ENCODE measurements around the gene ST3GAL6.

ST3GAL6 gene

GRCh38 chr3:98778383-98778782 is 15.2 kb downstream of the ST3GAL6 start:
- peak; percentile 61 for DNase-seq

- peak; percentile 99 for DNase-seq
Measured at GRCh38 chr3:98778852-98779413, 15.8 kb downstream of the ST3GAL6 start.

GRCh38 chr3:98779541-98780335 is 16.6 kb downstream of the ST3GAL6 start:
- peak; percentile 44 for DNase-seq

GRCh38 chr3:98780343-98780742 is 17.2 kb downstream of the ST3GAL6 start:
- DNase-seq, result peak; percentile 41

- DNase-seq, result no peak
Measured at GRCh38 chr3:98782824-98783500, 19.8 kb downstream of the ST3GAL6 start.

- DNase-seq, result no peak
Measured at GRCh38 chr3:98784042-98784441, 20.9 kb downstream of the ST3GAL6 start.

- peak; percentile 91 for DNase-seq
Measured at GRCh38 chr3:98784666-98785600, 21.8 kb downstream of the ST3GAL6 start.

GRCh38 chr3:98786364-98787006 is 23.3 kb downstream of the ST3GAL6 start:
- DNase-seq, result no peak

GRCh38 chr3:98787181-98787580 is 24.0 kb downstream of the ST3GAL6 start:
- DNase-seq, result no peak

GRCh38 chr3:98788651-98789050 is 25.5 kb downstream of the ST3GAL6 start:
- DNase-seq, result peak; percentile 49

GRCh38 chr3:98791341-98792325 is 28.5 kb downstream of the ST3GAL6 start:
- DNase-seq, result no peak

- DNase-seq, result peak; percentile 55
Measured at GRCh38 chr3:98793971-98794370, 30.8 kb downstream of the ST3GAL6 start.

GRCh38 chr3:98796334-98796733 is 33.2 kb downstream of the ST3GAL6 start:
- no peak for DNase-seq

- no peak for DNase-seq
Measured at GRCh38 chr3:98797905-98798304, 34.8 kb downstream of the ST3GAL6 start.

- no peak for DNase-seq
Measured at GRCh38 chr3:98798820-98799219, 35.7 kb downstream of the ST3GAL6 start.

- no peak for DNase-seq
Measured at GRCh38 chr3:98799479-98799878, 36.3 kb downstream of the ST3GAL6 start.

- DNase-seq, result no peak
Measured at GRCh38 chr3:98800401-98800800, 37.3 kb downstream of the ST3GAL6 start.

GRCh38 chr3:98801043-98801747 is 38.1 kb downstream of the ST3GAL6 start:
- DNase-seq, result no peak

- no peak for DNase-seq
Measured at GRCh38 chr3:98805571-98805970, 42.4 kb downstream of the ST3GAL6 start.

GRCh38 chr3:98806521-98806920 is 43.4 kb downstream of the ST3GAL6 start:
- no peak for DNase-seq

All from fibroblast of skin of abdomen (primary cell).